Body of pancreas (tissue), 4 donors: ENCODE data around the gene SEC22A.

Source experiments
- POLR2A ChIP-seq, 3 donors: fragments of 450-650 bp; IDR thresholded peaks; one replicate each; pipeline ENCODE4 v1.6.1; 2016; ENCODE audit warnings: antibody characterized with exemption in 3 of 3, mild to moderate bottlenecking in 2 of 3
- TF ChIP-seq, protein P1 (sequence below), 7 experiments: fragments of 450-650 bp in 4 of 7; fragments of 200-600 bp in 3 of 7; sonication (generic) in 3 of 7; IDR thresholded peaks; one replicate each; pipeline ENCODE4 v1.5.1; 2016 to 2019; ENCODE audit warnings: antibody characterized with exemption in 7 of 7

DNA sequence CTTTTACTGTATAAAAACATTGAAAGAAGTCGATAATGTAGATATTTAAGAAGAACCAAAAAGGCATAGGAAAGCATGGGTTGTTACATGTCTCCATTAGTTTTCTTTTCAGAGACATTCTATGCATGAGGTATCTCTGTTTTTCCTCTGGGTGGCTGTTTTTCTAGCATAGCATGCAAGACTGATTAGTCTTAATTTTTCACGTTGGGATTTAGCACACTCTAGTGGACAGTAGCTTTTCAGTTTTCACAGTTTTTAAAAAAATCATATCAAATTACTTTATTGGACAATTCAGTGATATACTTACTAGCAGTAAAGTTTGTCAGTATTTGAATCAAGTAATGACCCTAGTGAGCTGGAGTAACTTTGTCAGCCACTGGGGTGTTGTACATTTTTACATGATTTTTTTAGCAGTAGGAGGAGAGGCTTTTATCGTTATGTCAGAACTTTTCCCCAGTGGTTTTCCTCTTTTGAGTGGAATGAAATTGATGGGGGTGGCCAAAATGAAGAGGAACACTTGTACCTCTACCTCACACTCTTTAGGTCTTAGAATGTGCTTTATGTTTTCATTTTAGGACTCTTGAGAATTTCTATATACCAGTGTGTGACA, 57.2 kb downstream of the SEC22A start:
- TF ChIP-seq, protein P1, sequence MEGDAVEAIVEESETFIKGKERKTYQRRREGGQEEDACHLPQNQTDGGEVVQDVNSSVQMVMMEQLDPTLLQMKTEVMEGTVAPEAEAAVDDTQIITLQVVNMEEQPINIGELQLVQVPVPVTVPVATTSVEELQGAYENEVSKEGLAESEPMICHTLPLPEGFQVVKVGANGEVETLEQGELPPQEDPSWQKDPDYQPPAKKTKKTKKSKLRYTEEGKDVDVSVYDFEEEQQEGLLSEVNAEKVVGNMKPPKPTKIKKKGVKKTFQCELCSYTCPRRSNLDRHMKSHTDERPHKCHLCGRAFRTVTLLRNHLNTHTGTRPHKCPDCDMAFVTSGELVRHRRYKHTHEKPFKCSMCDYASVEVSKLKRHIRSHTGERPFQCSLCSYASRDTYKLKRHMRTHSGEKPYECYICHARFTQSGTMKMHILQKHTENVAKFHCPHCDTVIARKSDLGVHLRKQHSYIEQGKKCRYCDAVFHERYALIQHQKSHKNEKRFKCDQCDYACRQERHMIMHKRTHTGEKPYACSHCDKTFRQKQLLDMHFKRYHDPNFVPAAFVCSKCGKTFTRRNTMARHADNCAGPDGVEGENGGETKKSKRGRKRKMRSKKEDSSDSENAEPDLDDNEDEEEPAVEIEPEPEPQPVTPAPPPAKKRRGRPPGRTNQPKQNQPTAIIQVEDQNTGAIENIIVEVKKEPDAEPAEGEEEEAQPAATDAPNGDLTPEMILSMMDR (IDR thresholded peaks at IDR 0.05): peak in 6 of 7 experiments; percentile 33 to 83 (median 76)
- TF ChIP-seq POLR2A (IDR thresholded peaks at IDR 0.05): no peak
